GM12878 (cell line): ENCODE measurements around the gene DHRS12. TPM values are rescaled to one million over a fixed set of nuclear protein-coding genes. Genes with fewer than 3 reads are reported as not detected.

Experiments
- ATF7 ChIP-seq: fragments of 450-650 bp; IDR thresholded peaks from 2 replicates; pipeline ENCODE4 v1.6.1; 2016; ENCODE audit warnings: low read depth, mild to moderate bottlenecking
- CBFB ChIP-seq: IDR thresholded peaks from 2 replicates; pipeline ENCODE4 v1.6.1; 2016; ENCODE audit warnings: antibody characterized with exemption, low read depth
- E4F1 ChIP-seq: fragments of 450-650 bp; IDR thresholded peaks from 2 replicates; pipeline ENCODE4 v1.6.1; 2018; ENCODE audit warnings: borderline replicate concordance, mild to moderate bottlenecking; ENCODE audit not compliant: partially characterized antibody
- FOXM1 ChIP-seq: IDR thresholded peaks from 2 replicates; pipeline ENCODE4 v1.6.1; 2012; ENCODE audit warnings: low read depth, mild to moderate bottlenecking, inconsistent platforms, low read length, moderate library complexity
- HDAC2 ChIP-seq: fragments of 200-600 bp; sonication (generic); IDR thresholded peaks from 2 replicates; pipeline ENCODE4 v1.6.1; 2017
- IKZF1 ChIP-seq: fragments of 450-650 bp; conservative IDR thresholded peaks from 2 replicates; pipeline ENCODE4 v1.6.1; 2017; ENCODE audit warnings: antibody characterized with exemption, mild to moderate bottlenecking
- IRF4 ChIP-seq: IDR thresholded peaks from 2 replicates; pipeline ENCODE4 v1.6.1; 2011; ENCODE audit warnings: low read depth, low read length
- MEF2B ChIP-seq: fragments of 450-650 bp; IDR thresholded peaks from 2 replicates; pipeline ENCODE4 v1.6.1; 2018; ENCODE audit warnings: mild to moderate bottlenecking, moderate library complexity; ENCODE audit not compliant: partially characterized antibody, poor library complexity, severe bottlenecking
- MTA2 ChIP-seq: fragments of 450-650 bp; IDR thresholded peaks from 2 replicates; pipeline ENCODE4 v1.6.1; 2016; ENCODE audit warnings: low read depth, mild to moderate bottlenecking, moderate library complexity
- MTA3 ChIP-seq: IDR thresholded peaks from 2 replicates; pipeline ENCODE4 v1.6.1; 2012; ENCODE audit warnings: low read length, inconsistent platforms, borderline replicate concordance
- NFIC ChIP-seq: IDR thresholded peaks from 2 replicates; pipeline ENCODE4 v1.6.1; 2012; ENCODE audit warnings: low read depth, mild to moderate bottlenecking, inconsistent platforms, low read length, moderate library complexity
- POLR2A ChIP-seq: IDR thresholded peaks from 2 replicates; pipeline ENCODE4 v1.6.1; 2011; ENCODE audit warnings: low read depth, mild to moderate bottlenecking, low read length
- TCF12 ChIP-seq: IDR thresholded peaks from 2 replicates; pipeline ENCODE4 v1.6.1; 2011; ENCODE audit warnings: low read depth, mild to moderate bottlenecking, low read length
- YBX1 ChIP-seq: fragments of 450-650 bp; IDR thresholded peaks from 2 replicates; pipeline ENCODE4 v1.6.1; 2016; ENCODE audit warnings: antibody characterized with exemption
- ZBTB33 ChIP-seq: fragments of 450-650 bp; IDR thresholded peaks from 2 replicates; pipeline ENCODE4 v1.6.1; 2017; ENCODE audit warnings: mild to moderate bottlenecking
- ZBTB40 ChIP-seq: fragments of 450-650 bp; IDR thresholded peaks from 2 replicates; pipeline ENCODE4 v1.6.1; 2016; ENCODE audit warnings: mild to moderate bottlenecking, moderate library complexity, borderline replicate concordance
- ZNF24 ChIP-seq: fragments of 450-650 bp; IDR thresholded peaks from 2 replicates; pipeline ENCODE4 v1.6.1; 2017; ENCODE audit warnings: antibody characterized with exemption, mild to moderate bottlenecking
- polyA plus RNA-seq, 11 experiments: library from polyadenylated mRNA; depleted of rRNA in 4 of 11; unstranded in 6 of 11; stranded (reverse) in 5 of 11; fragments of >200 nt; fragmentation: Nextera tagmentation in 4 of 11; fragmentation: Illumina TruSeq in 1 of 11; extraction: Ambion mirVana in 4 of 11; extraction: Trizol in 1 of 11; gene quantifications; 1 replicate in 1 of 11; 2 replicates in 10 of 11; pipeline versions ENCODE4 v1.2.1 to v1.2.3, GENCODE V29; 2011 to 2016; ENCODE audit warnings: inconsistent platforms in 2 of 11, missing spikeins in 2 of 11, low read depth in 1 of 11
- total RNA-seq, 4 experiments: library from RNA; depleted of rRNA in 3 of 4; stranded (reverse); fragments of >200 nt in 3 of 4; fragmentation: Illumina TruSeq in 1 of 4; extraction: Trizol in 1 of 4; gene quantifications; 2 replicates each; pipeline versions ENCODE4 v1.2.1 to v1.2.3, GENCODE V29; 2013 to 2021

Gene DHRS12
- total and polyA plus RNA-seq, 10 of the 15 experiments (the other 5 are each of a cell fraction or from before 2014, with no cell fraction given) = 2.9 to 11.3 (median 8.2) TPM

GRCh38 chr13:51804295-51805172, 571 bp upstream of the DHRS12 start (continued):
- TF ChIP-seq E4F1 = no peak
- 0 out of 2 replicates have a peak, but pooled peaks have one; percentile 1 for TF ChIP-seq POLR2A
- TF ChIP-seq TCF12 = no peak
- TF ChIP-seq FOXM1 = no peak
- TF ChIP-seq ZBTB40 = peak; percentile 51; the same call in 1 of the 2 replicates
- no peak for TF ChIP-seq MTA2
- TF ChIP-seq HDAC2 = no peak
- no peak for TF ChIP-seq NFIC
- no peak for TF ChIP-seq IRF4
- TF ChIP-seq CBFB = peak; percentile 14; the same call in 1 of the 2 replicates
- peak; percentile 58 for TF ChIP-seq ATF7
- TF ChIP-seq MEF2B = no peak
- TF ChIP-seq MTA3 = no peak; the same call in 1 of the 2 replicates
- no peak for TF ChIP-seq ZNF24
- TF ChIP-seq ZBTB33 = no peak
- TF ChIP-seq YBX1 = no peak
- TF ChIP-seq IKZF1 = no peak
